Adrenal gland (tissue), 12 donors: ENCODE data around the gene THAP8. TPM values are rescaled to one million over a fixed set of nuclear protein-coding genes. Genes with fewer than 3 reads are reported as not detected.

ENCODE experiments used
- DNase-seq, 7 donors: peaks; one replicate each; pipeline ENCODE4 v3.0.0-alpha.2; 2019 to 2020
- H3K27ac ChIP-seq, 5 donors: fragments of 200-600 bp; sonication (generic) in 4 of 5; 1 replicate in 3 of 5; 2 replicates in 2 of 5; pipeline versions ENCODE4 v1.5.1 to v1.8.0; 2016 to 2020; ENCODE audit warnings: mild to moderate bottlenecking in 1 of 5
- H3K27me3 ChIP-seq: fragments of 200-600 bp; 2 replicates; pipeline ENCODE4 v1.8.0; 2021
- H3K36me3 ChIP-seq, 2 donors: fragments of 200-600 bp; replicated peaks in 1 of 2; 1 replicate in 1 of 2; 2 replicates in 1 of 2; pipeline versions ENCODE4 v1.5.1 to v1.8.0; 2018 to 2022
- H3K4me1 ChIP-seq, 2 donors: fragments of 200-600 bp; replicated peaks in 1 of 2; 1 replicate in 1 of 2; 2 replicates in 1 of 2; pipeline versions ENCODE4 v1.5.1 to v1.8.0; 2018 to 2021
- H3K4me3 ChIP-seq, 4 donors: fragments of 200-600 bp; sonication (generic) in 3 of 4; one replicate each; pipeline ENCODE4 v1.5.1; 2016 to 2018
- H3K9me3 ChIP-seq, 3 donors: fragments of 200-600 bp; sonication (generic) in 1 of 3; replicated peaks in 1 of 3; 1 replicate in 2 of 3; 2 replicates in 1 of 3; pipeline versions ENCODE4 v1.5.1 to v1.8.0; 2016 to 2021
- POLR2A ChIP-seq, 2 donors: fragments of 450-650 bp; IDR thresholded peaks; one replicate each; pipeline ENCODE4 v1.6.1; 2017; ENCODE audit warnings: antibody characterized with exemption in 2 of 2, mild to moderate bottlenecking in 2 of 2, moderate library complexity in 1 of 2
- WGBS, 4 donors: extraction: QIAGEN DNeasy Blood & Tissue Kit in 2 of 4; methylation state at CpG; one replicate each; pipeline versions ENCODE4 v1.1.5 to v1.1.7; 2013 to 2017; 5-methylcytosine and 5-hydroxymethylcytosine counted together
- intact Hi-C, 2 donors: fragments of 100-400 bp; cut with DNase I; formaldehyde crosslinking; loops; one replicate each; pipeline versions ENCODE4 v1.14.1 to v1.15.0; 2022 to 2023
- polyA plus RNA-seq, 3 donors: library from polyadenylated mRNA; stranded (reverse); fragments of 200-250 nt in 2 of 3; fragments of 350-450 nt in 1 of 3; fragmentation: Illumina TruSeq in 1 of 3; extraction: RNeasy Lipid Tissue Mini Kit (QIAGEN cat#74804) in 1 of 3; gene quantifications; one replicate each; pipeline ENCODE4 v1.2.3, GENCODE V29; 2013 to 2014
- total RNA-seq, 9 donors: library from RNA; depleted of rRNA in 4 of 9; stranded (reverse); fragments of >200 nt in 4 of 9; fragments of 120-200 nt in 1 of 9; fragmentation: NEBNext Ultra II Directional in 1 of 9; extraction: Animal tissue kit (Norgen Biotek cat#: 25700) in 1 of 9; gene quantifications; one replicate each; pipeline versions ENCODE4 v1.1.0 to v1.2.4, GENCODE V29; 2013 to 2023
- TF ChIP-seq, protein P1 (sequence below), 6 experiments: fragments of 450-650 bp in 4 of 6; fragments of 200-600 bp in 2 of 6; sonication (generic) in 1 of 6; IDR thresholded peaks; 1 replicate in 5 of 6; 2 replicates in 1 of 6; pipeline versions ENCODE4 v1.5.1 to v1.8.0; 2016 to 2021; ENCODE audit warnings: antibody characterized with exemption in 6 of 6, mild to moderate bottlenecking in 2 of 6, moderate library complexity in 1 of 6
- donor health status: healthy with polysubstance abuse.
- donor health status: Bipolar disorder and iron deficiency.
- donor health status: DM: yes; HTN: yes; CAD: no.
- donor health status: DM: no; HTN: no; CAD: no.
- donor health status: DM: no; HTN: no; CAD: no.
- donor health status: DM: yes; HTN: yes; CAD: no.

Gene THAP8
- total and polyA plus RNA-seq, 12 donors: 3.2 to 15.9 (median 5.9) TPM

DNA sequence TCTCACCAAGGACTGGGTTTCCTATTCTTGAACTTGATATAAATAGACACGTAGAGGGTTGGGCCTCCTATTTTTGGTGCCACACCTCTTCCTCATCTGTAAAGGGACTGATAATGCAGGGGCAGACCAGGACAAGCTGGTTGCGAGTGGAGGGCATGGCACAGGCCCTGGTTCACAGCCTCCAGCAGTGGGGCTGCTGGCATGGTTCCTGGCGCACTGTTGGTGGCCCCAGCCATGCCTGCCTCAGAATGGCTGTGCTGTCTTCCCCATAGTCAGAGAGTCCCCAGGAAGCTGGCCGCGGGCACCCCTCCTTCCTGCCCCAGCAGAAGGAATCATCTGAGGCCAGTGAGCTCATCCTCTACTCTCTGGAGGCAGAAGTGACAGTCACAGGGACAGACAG, 46.4 kb upstream of the THAP8 start:
- H3K27ac ChIP-seq: no peak overlapping the region
- no peaks in the 10 kb centered on the region for H3K36me3 ChIP-seq
- H3K9me3 ChIP-seq: no peaks in the 10 kb centered on the region
- no peaks in the 10 kb centered on the region for H3K27me3 ChIP-seq
- no peaks in the 10 kb centered on the region for H3K4me1 ChIP-seq
- H3K4me3 ChIP-seq: no peak overlapping the region
- intact Hi-C loops: no loop called here
- DNase-seq: no peak
- whole genome bisulfite sequencing, 4 donors: 75 to 87% (median 82%) methylated on average over 2 to 5 of the region's 5 CpGs; no CpG with 5 or more reads in 1 of the 4 donors
- TF ChIP-seq, protein P1, sequence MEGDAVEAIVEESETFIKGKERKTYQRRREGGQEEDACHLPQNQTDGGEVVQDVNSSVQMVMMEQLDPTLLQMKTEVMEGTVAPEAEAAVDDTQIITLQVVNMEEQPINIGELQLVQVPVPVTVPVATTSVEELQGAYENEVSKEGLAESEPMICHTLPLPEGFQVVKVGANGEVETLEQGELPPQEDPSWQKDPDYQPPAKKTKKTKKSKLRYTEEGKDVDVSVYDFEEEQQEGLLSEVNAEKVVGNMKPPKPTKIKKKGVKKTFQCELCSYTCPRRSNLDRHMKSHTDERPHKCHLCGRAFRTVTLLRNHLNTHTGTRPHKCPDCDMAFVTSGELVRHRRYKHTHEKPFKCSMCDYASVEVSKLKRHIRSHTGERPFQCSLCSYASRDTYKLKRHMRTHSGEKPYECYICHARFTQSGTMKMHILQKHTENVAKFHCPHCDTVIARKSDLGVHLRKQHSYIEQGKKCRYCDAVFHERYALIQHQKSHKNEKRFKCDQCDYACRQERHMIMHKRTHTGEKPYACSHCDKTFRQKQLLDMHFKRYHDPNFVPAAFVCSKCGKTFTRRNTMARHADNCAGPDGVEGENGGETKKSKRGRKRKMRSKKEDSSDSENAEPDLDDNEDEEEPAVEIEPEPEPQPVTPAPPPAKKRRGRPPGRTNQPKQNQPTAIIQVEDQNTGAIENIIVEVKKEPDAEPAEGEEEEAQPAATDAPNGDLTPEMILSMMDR (IDR thresholded peaks at IDR 0.05): no peak
- TF ChIP-seq POLR2A (IDR thresholded peaks at IDR 0.05): no peak

GRCh38 chr19:36099166-36099785, 45.2 kb upstream of the THAP8 start:
- Histone ChIP-seq H3K27ac (no peak overlapping the region), H3K4me1 (no peaks in the 10 kb centered on the region), H3K4me3 (no peak overlapping the region), H3K36me3 (no peaks in the 10 kb centered on the region), H3K27me3 (no peaks in the 10 kb centered on the region), H3K9me3 (no peaks in the 10 kb centered on the region)
- TF ChIP-seq, protein P1 (IDR thresholded peaks at IDR 0.05): no peak
- TF ChIP-seq POLR2A (IDR thresholded peaks at IDR 0.05): no peak
- DNase-seq: no peak
- intact Hi-C loops: no loop called here
- WGBS, 4 donors: 79 to 95% (median 87%) methylated on average over 14 to 19 of the region's 19 CpGs

GRCh38 chr19:36097036-36097435, 43.0 kb upstream of the THAP8 start:
- Histone ChIP-seq H3K27me3 (no peaks in the 10 kb centered on the region), H3K27ac (no peak overlapping the region), H3K36me3 (no peaks in the 10 kb centered on the region), H3K4me1 (no peaks in the 10 kb centered on the region), H3K9me3 (no peaks in the 10 kb centered on the region), H3K4me3 (no peak overlapping the region)
- intact Hi-C loops: no loop called here
- no peak for TF ChIP-seq POLR2A (IDR thresholded peaks at IDR 0.05)
- 91 to 96% (median 93%) methylated on average over 6 of the region's 6 CpGs for WGBS, 4 donors
- DNase-seq: no peak

DNA sequence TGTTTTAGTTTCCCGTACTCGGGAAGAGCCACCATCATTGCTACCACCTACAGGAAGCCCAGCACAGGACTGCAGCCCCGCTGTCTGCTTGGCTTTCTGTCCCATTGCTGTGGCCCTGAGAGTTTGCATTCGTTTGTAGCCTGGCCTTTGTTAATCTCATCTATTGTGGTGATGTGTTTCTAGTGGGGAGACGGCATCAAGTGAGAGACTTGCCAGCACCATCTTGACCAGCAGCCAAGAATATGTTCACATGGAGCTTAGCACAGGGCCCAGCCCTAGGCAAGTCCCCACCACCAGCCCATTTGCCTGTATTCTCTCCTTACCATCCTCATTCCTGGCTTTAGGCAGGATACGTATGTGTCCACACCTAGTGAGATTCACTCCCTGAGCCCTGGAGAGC, 39.6 kb upstream of the THAP8 start:
- no peak for DNase-seq
- H3K27me3 ChIP-seq: no peaks in the 10 kb centered on the region
- 71 to 97% (median 80%) methylated on average over 2 to 6 of the region's 6 CpGs for WGBS, 4 donors
- no peaks in the 10 kb centered on the region for H3K9me3 ChIP-seq
- no peaks in the 10 kb centered on the region for H3K4me1 ChIP-seq
- no peaks in the 10 kb centered on the region for H3K36me3 ChIP-seq
- TF ChIP-seq, protein P1 (IDR thresholded peaks at IDR 0.05): no peak
- no peak for TF ChIP-seq POLR2A (IDR thresholded peaks at IDR 0.05)
- no peak overlapping the region for H3K27ac ChIP-seq
- H3K4me3 ChIP-seq: no peak overlapping the region
- intact Hi-C loops: no loop called here

DNA sequence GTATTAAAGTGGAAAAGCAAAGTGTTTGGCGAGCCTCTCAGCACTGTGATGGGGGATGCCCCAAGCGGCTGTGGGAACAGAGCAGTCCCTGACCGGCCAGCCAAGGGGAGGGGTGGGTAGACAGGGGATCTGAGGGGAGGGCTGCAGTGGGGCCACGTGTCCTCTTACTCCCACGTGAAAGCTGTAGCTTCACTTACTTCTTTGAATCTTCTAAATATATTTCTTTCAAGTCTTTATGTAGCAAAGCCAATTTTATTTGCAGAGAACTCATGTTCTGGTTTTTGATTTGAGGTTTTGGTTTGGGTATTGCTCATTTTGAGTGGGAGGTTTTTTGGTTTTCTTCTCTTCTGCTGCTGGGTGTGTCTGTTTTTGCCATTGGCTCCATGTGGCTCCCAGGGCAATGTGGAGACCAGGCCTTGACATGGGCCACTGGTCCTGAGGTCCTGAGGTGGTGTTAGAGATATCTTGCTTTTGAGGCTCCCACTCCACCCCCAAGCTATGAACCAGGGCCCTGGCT, 39.1 kb upstream of the THAP8 start:
- no peak for DNase-seq
- Histone ChIP-seq H3K4me1 (no peaks in the 10 kb centered on the region), H3K27ac (no peak overlapping the region), H3K9me3 (no peaks in the 10 kb centered on the region), H3K36me3 (no peaks in the 10 kb centered on the region), H3K4me3 (no peak overlapping the region), H3K27me3 (no peaks in the 10 kb centered on the region)
- 79 to 97% (median 94%) methylated on average over 5 of the region's 5 CpGs for WGBS, 4 donors
- TF ChIP-seq POLR2A (IDR thresholded peaks at IDR 0.05): no peak
- TF ChIP-seq, protein P1 (IDR thresholded peaks at IDR 0.05): no peak
- intact Hi-C loops: no loop called here
